ENCODE measurements around the gene CYP21A2.
"Not testable (repeated sequence)": the region's sequence is repeated elsewhere in the genome, so short reads cannot be mapped to it uniquely, and the experiment has no call there.

CYP21A2 gene

GRCh38 chr6:32050562-32050961 is 12.3 kb downstream of the CYP21A2 start:
- Histone ChIP-seq H3K9ac (ENCODE audit: low read length) (no peak overlapping the region), H2AFZ (ENCODE audit: low read depth, low read length) (no peak overlapping the region), H3K4me2 (ENCODE audit: low read length) (no peak overlapping the region), H3K4me1 (ENCODE audit: low read length) (peaks cover 4% of the 10 kb centered on the region; the same call in 1 of the 2 replicates), H3K9me3 (ENCODE audit: insufficient read depth, low read length) (no peaks in the 10 kb centered on the region), H3K79me2 (ENCODE audit: low read length) (no peaks in the 10 kb centered on the region), H4K20me1 (ENCODE audit: insufficient read depth, low read length) (no peaks in the 10 kb centered on the region), H3K4me3 (ENCODE audit: low read length) (no peak overlapping the region), H3K36me3 (replicated peaks; ENCODE audit: low read depth, low read length) (no peaks in the 10 kb centered on the region), H3K27me3 (ENCODE audit: low read depth, low read length) (peaks cover 6% of the 10 kb centered on the region), H3K27ac (ENCODE audit: low read length) (no peak overlapping the region)
- no peak for TF ChIP-seq CTCF (IDR thresholded peaks at IDR 0.05; ENCODE audit: low read depth, low read length)
- TF ChIP-seq EZH2phosphoT487 (IDR thresholded peaks at IDR 0.05; ENCODE audit: low read depth): no peak

- H3K4me2 ChIP-seq (ENCODE audit: low read length); H3K27ac ChIP-seq (ENCODE audit: low read length); H3K9ac ChIP-seq (ENCODE audit: low read length); H3K9me3 ChIP-seq (ENCODE audit: insufficient read depth, low read length); H2AFZ ChIP-seq (ENCODE audit: low read depth, low read length); H3K36me3 ChIP-seq (replicated peaks; ENCODE audit: low read depth, low read length); H3K27me3 ChIP-seq (ENCODE audit: low read depth, low read length); H3K4me1 ChIP-seq (ENCODE audit: low read length); H3K4me3 ChIP-seq (ENCODE audit: low read length); H4K20me1 ChIP-seq (ENCODE audit: insufficient read depth, low read length); H3K79me2 ChIP-seq (ENCODE audit: low read length): not testable (repeated sequence)
Observed at GRCh38 chr6:32052626-32053025, 14.4 kb downstream of the CYP21A2 start.

- not testable (repeated sequence) for H3K9ac ChIP-seq (ENCODE audit: low read length); H4K20me1 ChIP-seq (ENCODE audit: insufficient read depth, low read length); H3K4me2 ChIP-seq (ENCODE audit: low read length); H3K79me2 ChIP-seq (ENCODE audit: low read length); H3K4me1 ChIP-seq (ENCODE audit: low read length); H3K36me3 ChIP-seq (replicated peaks; ENCODE audit: low read depth, low read length); H3K9me3 ChIP-seq (ENCODE audit: insufficient read depth, low read length); H2AFZ ChIP-seq (ENCODE audit: low read depth, low read length); H3K27ac ChIP-seq (ENCODE audit: low read length); H3K27me3 ChIP-seq (ENCODE audit: low read depth, low read length); H3K4me3 ChIP-seq (ENCODE audit: low read length)
Observed at GRCh38 chr6:32053314-32053713, 15.1 kb downstream of the CYP21A2 start.

GRCh38 chr6:32055756-32056155 is 17.5 kb downstream of the CYP21A2 start:
- H4K20me1 ChIP-seq (ENCODE audit: insufficient read depth, low read length); H3K4me1 ChIP-seq (ENCODE audit: low read length); H3K79me2 ChIP-seq (ENCODE audit: low read length); H3K36me3 ChIP-seq (replicated peaks; ENCODE audit: low read depth, low read length); H3K27me3 ChIP-seq (ENCODE audit: low read depth, low read length); H3K4me2 ChIP-seq (ENCODE audit: low read length); H2AFZ ChIP-seq (ENCODE audit: low read depth, low read length); H3K27ac ChIP-seq (ENCODE audit: low read length); H3K9ac ChIP-seq (ENCODE audit: low read length); H3K9me3 ChIP-seq (ENCODE audit: insufficient read depth, low read length); H3K4me3 ChIP-seq (ENCODE audit: low read length): not testable (repeated sequence)

- H3K4me2 ChIP-seq (ENCODE audit: low read length): no peak overlapping the region
- no peaks in the 10 kb centered on the region for H4K20me1 ChIP-seq (ENCODE audit: insufficient read depth, low read length)
- peaks cover 6% of the 10 kb centered on the region for H3K27me3 ChIP-seq (ENCODE audit: low read depth, low read length)
- H3K4me1 ChIP-seq (ENCODE audit: low read length): no peaks in the 10 kb centered on the region
- H3K27ac ChIP-seq (ENCODE audit: low read length): no peak overlapping the region
- TF ChIP-seq EZH2phosphoT487 (IDR thresholded peaks at IDR 0.05; ENCODE audit: low read depth) (no peak), CTCF (IDR thresholded peaks at IDR 0.05; ENCODE audit: low read depth, low read length) (no peak)
- H3K4me3 ChIP-seq (ENCODE audit: low read length): no peak overlapping the region
- no peak overlapping the region for H2AFZ ChIP-seq (ENCODE audit: low read depth, low read length)
- H3K79me2 ChIP-seq (ENCODE audit: low read length): no peaks in the 10 kb centered on the region
- no peaks in the 10 kb centered on the region for H3K9me3 ChIP-seq (ENCODE audit: insufficient read depth, low read length)
- H3K9ac ChIP-seq (ENCODE audit: low read length): no peak overlapping the region
- no peaks in the 10 kb centered on the region for H3K36me3 ChIP-seq (replicated peaks; ENCODE audit: low read depth, low read length)
Observed at GRCh38 chr6:32056254-32056653, 18.0 kb downstream of the CYP21A2 start.

- Histone ChIP-seq H3K27ac (ENCODE audit: low read length) (no peak overlapping the region), H3K4me2 (ENCODE audit: low read length) (no peak overlapping the region), H3K4me3 (ENCODE audit: low read length) (no peak overlapping the region), H3K79me2 (ENCODE audit: low read length) (no peaks in the 10 kb centered on the region), H3K9me3 (ENCODE audit: insufficient read depth, low read length) (no peaks in the 10 kb centered on the region), H4K20me1 (ENCODE audit: insufficient read depth, low read length) (no peaks in the 10 kb centered on the region), H3K4me1 (ENCODE audit: low read length) (no peaks in the 10 kb centered on the region), H3K27me3 (ENCODE audit: low read depth, low read length) (0 out of 2 replicates have a peak, but pooled peaks cover 3% of the 10 kb centered on the region), H3K36me3 (replicated peaks; ENCODE audit: low read depth, low read length) (no peaks in the 10 kb centered on the region), H2AFZ (ENCODE audit: low read depth, low read length) (no peak overlapping the region), H3K9ac (ENCODE audit: low read length) (no peak overlapping the region)
- no peak for TF ChIP-seq EZH2phosphoT487 (IDR thresholded peaks at IDR 0.05; ENCODE audit: low read depth)
- TF ChIP-seq CTCF (IDR thresholded peaks at IDR 0.05; ENCODE audit: low read depth, low read length): no peak
Observed at GRCh38 chr6:32057966-32058365, 19.8 kb downstream of the CYP21A2 start.

All from OCI-LY3 (cell line).